Measurements from ENCODE around the gene ENOPH1. TPM values are rescaled to one million over a fixed set of nuclear protein-coding genes. Genes with fewer than 3 reads are reported as not detected.

ENOPH1 gene
- total and polyA plus RNA-seq, 2 of the 13 experiments (the other 11 are each of a cell fraction or from before 2014, with no cell fraction given): 15.5 to 64.3 TPM

DNA sequence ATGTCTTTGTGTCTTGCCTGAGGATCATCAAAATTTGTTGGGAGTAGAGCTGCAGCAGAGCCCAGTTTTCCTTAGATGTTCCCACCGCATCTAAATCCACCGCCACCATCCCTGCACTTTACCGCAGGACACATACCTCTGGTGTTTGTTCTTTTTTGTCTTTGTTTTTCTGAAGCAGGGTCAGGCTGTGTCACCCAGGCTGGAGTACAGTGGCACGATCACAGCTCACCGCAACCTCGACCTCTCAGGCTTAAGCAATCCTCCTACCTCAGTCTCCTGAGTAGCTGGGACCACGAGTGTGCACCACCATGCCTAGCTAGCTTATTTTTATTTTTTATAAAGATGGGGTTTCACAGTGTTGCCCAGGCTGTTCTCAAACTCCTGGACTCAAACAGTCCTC lies 4.6 kb downstream of the ENOPH1 start (continued):
- TF ChIP-seq, protein P1, sequence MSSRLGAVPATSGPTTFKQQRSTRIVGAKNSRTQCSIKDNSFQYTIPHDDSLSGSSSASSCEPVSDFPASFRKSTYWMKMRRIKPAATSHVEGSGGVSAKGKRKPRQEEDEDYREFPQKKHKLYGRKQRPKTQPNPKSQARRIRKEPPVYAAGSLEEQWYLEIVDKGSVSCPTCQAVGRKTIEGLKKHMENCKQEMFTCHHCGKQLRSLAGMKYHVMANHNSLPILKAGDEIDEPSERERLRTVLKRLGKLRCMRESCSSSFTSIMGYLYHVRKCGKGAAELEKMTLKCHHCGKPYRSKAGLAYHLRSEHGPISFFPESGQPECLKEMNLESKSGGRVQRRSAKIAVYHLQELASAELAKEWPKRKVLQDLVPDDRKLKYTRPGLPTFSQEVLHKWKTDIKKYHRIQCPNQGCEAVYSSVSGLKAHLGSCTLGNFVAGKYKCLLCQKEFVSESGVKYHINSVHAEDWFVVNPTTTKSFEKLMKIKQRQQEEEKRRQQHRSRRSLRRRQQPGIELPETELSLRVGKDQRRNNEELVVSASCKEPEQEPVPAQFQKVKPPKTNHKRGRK (CRISPR knock-in tag; IDR thresholded peaks at IDR 0.05): no peak
- TF ChIP-seq ZNF329 (CRISPR knock-in tag; IDR thresholded peaks at IDR 0.05; ENCODE audit: low read depth) (no peak), TGIF2 (CRISPR knock-in tag; IDR thresholded peaks at IDR 0.05) (no peak), ZNF121 (CRISPR knock-in tag; IDR thresholded peaks at IDR 0.05) (no peak), CHD2 (IDR thresholded peaks at IDR 0.05; ENCODE audit: low read depth, low read length) (no peak), TBX3 (IDR thresholded peaks at IDR 0.05; ENCODE audit: borderline replicate concordance) (no peak), ZNF34 (CRISPR knock-in tag; IDR thresholded peaks at IDR 0.05; ENCODE audit: borderline replicate concordance) (no peak), SRF (IDR thresholded peaks at IDR 0.05; ENCODE audit: low read depth, low read length) (no peak), PRPF4 (IDR thresholded peaks at IDR 0.05; ENCODE audit: low read depth, low read length, poor library complexity, severe bottlenecking) (no peak), TEAD3 (CRISPR knock-in tag; optimal IDR thresholded peaks at IDR 0.05; ENCODE audit: borderline replicate concordance) (peak; percentile 63), KLF16 (CRISPR knock-in tag; IDR thresholded peaks at IDR 0.05) (no peak), ZBTB42 (CRISPR knock-in tag; IDR thresholded peaks at IDR 0.05) (no peak)
- TF ChIP-seq, protein P2, sequence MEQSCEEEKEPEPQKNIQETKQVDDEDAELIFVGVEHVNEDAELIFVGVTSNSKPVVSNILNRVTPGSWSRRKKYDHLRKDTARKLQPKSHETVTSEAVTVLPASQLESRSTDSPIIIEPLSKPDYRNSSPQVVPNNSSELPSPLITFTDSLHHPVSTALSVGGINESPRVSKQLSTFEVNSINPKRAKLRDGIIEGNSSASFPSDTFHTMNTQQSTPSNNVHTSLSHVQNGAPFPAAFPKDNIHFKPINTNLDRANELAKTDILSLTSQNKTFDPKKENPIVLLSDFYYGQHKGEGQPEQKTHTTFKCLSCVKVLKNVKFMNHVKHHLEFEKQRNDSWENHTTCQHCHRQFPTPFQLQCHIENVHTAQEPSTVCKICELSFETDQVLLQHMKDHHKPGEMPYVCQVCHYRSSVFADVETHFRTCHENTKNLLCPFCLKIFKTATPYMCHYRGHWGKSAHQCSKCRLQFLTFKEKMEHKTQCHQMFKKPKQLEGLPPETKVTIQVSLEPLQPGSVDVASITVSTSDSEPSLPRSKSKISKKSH (CRISPR knock-in tag; IDR thresholded peaks at IDR 0.05; ENCODE audit: borderline replicate concordance): no peak
- TF ChIP-seq, protein P3, sequence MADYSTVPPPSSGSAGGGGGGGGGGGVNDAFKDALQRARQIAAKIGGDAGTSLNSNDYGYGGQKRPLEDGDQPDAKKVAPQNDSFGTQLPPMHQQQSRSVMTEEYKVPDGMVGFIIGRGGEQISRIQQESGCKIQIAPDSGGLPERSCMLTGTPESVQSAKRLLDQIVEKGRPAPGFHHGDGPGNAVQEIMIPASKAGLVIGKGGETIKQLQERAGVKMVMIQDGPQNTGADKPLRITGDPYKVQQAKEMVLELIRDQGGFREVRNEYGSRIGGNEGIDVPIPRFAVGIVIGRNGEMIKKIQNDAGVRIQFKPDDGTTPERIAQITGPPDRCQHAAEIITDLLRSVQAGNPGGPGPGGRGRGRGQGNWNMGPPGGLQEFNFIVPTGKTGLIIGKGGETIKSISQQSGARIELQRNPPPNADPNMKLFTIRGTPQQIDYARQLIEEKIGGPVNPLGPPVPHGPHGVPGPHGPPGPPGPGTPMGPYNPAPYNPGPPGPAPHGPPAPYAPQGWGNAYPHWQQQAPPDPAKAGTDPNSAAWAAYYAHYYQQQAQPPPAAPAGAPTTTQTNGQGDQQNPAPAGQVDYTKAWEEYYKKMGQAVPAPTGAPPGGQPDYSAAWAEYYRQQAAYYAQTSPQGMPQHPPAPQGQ (CRISPR knock-in tag; IDR thresholded peaks at IDR 0.05; ENCODE audit: borderline replicate concordance): no peak
- TF ChIP-seq, protein P4, sequence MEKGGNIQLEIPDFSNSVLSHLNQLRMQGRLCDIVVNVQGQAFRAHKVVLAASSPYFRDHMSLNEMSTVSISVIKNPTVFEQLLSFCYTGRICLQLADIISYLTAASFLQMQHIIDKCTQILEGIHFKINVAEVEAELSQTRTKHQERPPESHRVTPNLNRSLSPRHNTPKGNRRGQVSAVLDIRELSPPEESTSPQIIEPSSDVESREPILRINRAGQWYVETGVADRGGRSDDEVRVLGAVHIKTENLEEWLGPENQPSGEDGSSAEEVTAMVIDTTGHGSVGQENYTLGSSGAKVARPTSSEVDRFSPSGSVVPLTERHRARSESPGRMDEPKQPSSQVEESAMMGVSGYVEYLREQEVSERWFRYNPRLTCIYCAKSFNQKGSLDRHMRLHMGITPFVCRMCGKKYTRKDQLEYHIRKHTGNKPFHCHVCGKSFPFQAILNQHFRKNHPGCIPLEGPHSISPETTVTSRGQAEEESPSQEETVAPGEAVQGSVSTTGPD (CRISPR knock-in tag; IDR thresholded peaks at IDR 0.05): no peak
- TF ChIP-seq, protein P5, sequence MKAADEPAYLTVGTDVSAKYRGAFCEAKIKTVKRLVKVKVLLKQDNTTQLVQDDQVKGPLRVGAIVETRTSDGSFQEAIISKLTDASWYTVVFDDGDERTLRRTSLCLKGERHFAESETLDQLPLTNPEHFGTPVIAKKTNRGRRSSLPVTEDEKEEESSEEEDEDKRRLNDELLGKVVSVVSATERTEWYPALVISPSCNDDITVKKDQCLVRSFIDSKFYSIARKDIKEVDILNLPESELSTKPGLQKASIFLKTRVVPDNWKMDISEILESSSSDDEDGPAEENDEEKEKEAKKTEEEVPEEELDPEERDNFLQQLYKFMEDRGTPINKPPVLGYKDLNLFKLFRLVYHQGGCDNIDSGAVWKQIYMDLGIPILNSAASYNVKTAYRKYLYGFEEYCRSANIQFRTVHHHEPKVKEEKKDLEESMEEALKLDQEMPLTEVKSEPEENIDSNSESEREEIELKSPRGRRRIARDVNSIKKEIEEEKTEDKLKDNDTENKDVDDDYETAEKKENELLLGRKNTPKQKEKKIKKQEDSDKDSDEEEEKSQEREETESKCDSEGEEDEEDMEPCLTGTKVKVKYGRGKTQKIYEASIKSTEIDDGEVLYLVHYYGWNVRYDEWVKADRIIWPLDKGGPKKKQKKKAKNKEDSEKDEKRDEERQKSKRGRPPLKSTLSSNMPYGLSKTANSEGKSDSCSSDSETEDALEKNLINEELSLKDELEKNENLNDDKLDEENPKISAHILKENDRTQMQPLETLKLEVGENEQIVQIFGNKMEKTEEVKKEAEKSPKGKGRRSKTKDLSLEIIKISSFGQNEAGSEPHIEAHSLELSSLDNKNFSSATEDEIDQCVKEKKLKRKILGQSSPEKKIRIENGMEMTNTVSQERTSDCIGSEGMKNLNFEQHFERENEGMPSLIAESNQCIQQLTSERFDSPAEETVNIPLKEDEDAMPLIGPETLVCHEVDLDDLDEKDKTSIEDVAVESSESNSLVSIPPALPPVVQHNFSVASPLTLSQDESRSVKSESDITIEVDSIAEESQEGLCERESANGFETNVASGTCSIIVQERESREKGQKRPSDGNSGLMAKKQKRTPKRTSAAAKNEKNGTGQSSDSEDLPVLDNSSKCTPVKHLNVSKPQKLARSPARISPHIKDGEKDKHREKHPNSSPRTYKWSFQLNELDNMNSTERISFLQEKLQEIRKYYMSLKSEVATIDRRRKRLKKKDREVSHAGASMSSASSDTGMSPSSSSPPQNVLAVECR (CRISPR knock-in tag; IDR thresholded peaks at IDR 0.05; ENCODE audit: borderline replicate concordance): peak; percentile 42; the same call in 1 of the 2 replicates
- TF ChIP-seq, protein P6, sequence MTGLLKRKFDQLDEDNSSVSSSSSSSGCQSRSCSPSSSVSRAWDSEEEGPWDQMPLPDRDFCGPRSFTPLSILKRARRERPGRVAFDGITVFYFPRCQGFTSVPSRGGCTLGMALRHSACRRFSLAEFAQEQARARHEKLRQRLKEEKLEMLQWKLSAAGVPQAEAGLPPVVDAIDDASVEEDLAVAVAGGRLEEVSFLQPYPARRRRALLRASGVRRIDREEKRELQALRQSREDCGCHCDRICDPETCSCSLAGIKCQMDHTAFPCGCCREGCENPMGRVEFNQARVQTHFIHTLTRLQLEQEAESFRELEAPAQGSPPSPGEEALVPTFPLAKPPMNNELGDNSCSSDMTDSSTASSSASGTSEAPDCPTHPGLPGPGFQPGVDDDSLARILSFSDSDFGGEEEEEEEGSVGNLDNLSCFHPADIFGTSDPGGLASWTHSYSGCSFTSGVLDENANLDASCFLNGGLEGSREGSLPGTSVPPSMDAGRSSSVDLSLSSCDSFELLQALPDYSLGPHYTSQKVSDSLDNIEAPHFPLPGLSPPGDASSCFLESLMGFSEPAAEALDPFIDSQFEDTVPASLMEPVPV (CRISPR knock-in tag; IDR thresholded peaks at IDR 0.05): no peak
